Type B pancreatic cell (in vitro differentiated cells): ENCODE measurements around the gene TRAM2. TPM values are rescaled to one million over a fixed set of nuclear protein-coding genes. Genes with fewer than 3 reads are reported as not detected.

Experiments used
- DNase-seq: peaks from one replicate; pipeline ENCODE4 v3.0.0; 2021; ENCODE audit warnings: mixed read lengths; ENCODE audit not compliant: unreplicated experiment; ENCODE audit errors: extremely low spot score
- H3K27ac Mint-ChIP-seq: 2 replicates; pipeline ENCODE4 v1.8.0; 2021; ENCODE audit warnings: mild to moderate bottlenecking, mixed read lengths
- H3K27me3 Mint-ChIP-seq: 2 replicates; pipeline ENCODE4 v1.8.0; 2021; ENCODE audit warnings: mixed read lengths
- H3K36me3 Mint-ChIP-seq: 2 replicates; pipeline ENCODE4 v1.8.0; 2021; ENCODE audit warnings: mixed read lengths
- H3K4me1 Mint-ChIP-seq: one replicate; pipeline ENCODE4 v1.8.0; 2021; ENCODE audit warnings: mixed read lengths; ENCODE audit not compliant: unreplicated experiment
- H3K4me3 Mint-ChIP-seq: 2 replicates; pipeline ENCODE4 v1.8.0; 2021; ENCODE audit warnings: mild to moderate bottlenecking, mixed read lengths
- H3K9me3 Mint-ChIP-seq: 2 replicates; pipeline ENCODE4 v1.8.0; 2021; ENCODE audit warnings: mixed read lengths
- CTCF ChIP-seq: fragments of 200-600 bp; sonication (generic); conservative IDR thresholded peaks from 2 replicates; pipeline ENCODE4 v1.5.0; 2021; ENCODE audit warnings: antibody characterized with exemption, mild to moderate bottlenecking
- total RNA-seq: library from RNA; stranded (reverse); gene quantifications from 2 replicates; pipeline ENCODE4 v1.2.1, GENCODE V29; 2021; ENCODE audit warnings: low replicate concordance

The TRAM2 gene
- total RNA-seq, 1 donor from 2014 or later = 23.0 TPM

GRCh38 chr6:52533491-52533890 lies 43.4 kb downstream of the TRAM2 start:
- DNase-seq = no peak
- no peak overlapping the region for H3K4me3 Mint-ChIP-seq
- H3K9me3 Mint-ChIP-seq = no peaks in the 10 kb centered on the region

GRCh38 chr6:52532457-52532856 lies 44.4 kb downstream of the TRAM2 start:
- no peak for DNase-seq
- Mint-ChIP-seq H3K4me1 (peaks cover 5% of the 10 kb centered on the region), H3K4me3 (no peak overlapping the region), H3K9me3 (no peaks in the 10 kb centered on the region), H3K36me3 (peaks cover 17% of the 10 kb centered on the region), H3K27me3 (no peaks in the 10 kb centered on the region), H3K27ac (no peak overlapping the region)
- no peak for TF ChIP-seq CTCF

More at GRCh38 chr6:52533491-52533890, 43.4 kb downstream of the TRAM2 start:
- Mint-ChIP-seq H3K27me3 (no peaks in the 10 kb centered on the region), H3K27ac (no peak overlapping the region), H3K4me1 (peaks cover 12% of the 10 kb centered on the region), H3K36me3 (peaks cover 17% of the 10 kb centered on the region)
- no peak for TF ChIP-seq CTCF

DNA sequence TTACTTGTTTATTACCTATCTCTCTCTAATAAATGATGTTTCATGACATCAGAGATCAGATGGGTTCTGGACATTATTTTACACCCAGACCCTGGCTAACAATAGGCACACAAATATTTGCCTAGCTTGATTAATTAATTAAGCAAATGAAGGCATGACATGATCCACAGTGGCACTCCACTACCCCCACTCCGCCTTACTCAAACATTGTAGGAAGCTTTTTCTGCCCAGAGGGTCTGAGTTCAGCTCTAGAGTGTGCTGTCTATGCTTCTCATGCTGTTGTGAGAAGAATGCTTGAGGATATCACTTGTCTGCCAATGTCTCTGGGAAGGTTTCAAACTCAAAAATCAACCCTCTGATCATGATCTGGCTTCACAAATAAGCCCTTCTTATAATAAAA lies 45.0 kb downstream of the TRAM2 start:
- no peak overlapping the region for H3K27ac Mint-ChIP-seq
- DNase-seq = no peak
- TF ChIP-seq CTCF = no peak
- no peaks in the 10 kb centered on the region for H3K27me3 Mint-ChIP-seq
- no peak overlapping the region for H3K4me3 Mint-ChIP-seq
- H3K9me3 Mint-ChIP-seq = no peaks in the 10 kb centered on the region
- no peaks in the 10 kb centered on the region for H3K4me1 Mint-ChIP-seq
- H3K36me3 Mint-ChIP-seq = peaks cover 17% of the 10 kb centered on the region

DNA sequence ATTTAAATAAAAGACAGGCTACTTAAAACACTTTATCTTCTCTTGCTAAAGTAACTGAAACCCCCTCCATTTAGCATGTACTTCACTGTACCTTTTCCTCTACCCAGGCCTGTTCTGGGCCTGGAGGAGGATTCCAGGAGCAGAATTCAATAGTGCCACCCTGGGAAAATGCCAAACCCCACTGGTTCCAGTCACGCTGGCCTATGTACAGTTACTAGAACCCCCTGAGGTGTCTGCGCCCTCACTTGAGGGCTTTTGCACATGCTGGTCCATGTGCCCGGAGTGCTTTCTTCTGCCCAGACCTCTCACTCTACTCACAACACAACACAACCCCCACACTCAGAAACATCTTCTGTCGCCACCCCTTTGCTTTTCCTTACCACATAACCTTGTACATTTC lies 45.5 kb downstream of the TRAM2 start:
- Mint-ChIP-seq H3K4me3 (no peak overlapping the region), H3K27ac (no peak overlapping the region), H3K36me3 (peaks cover 17% of the 10 kb centered on the region), H3K27me3 (no peaks in the 10 kb centered on the region), H3K4me1 (no peaks in the 10 kb centered on the region), H3K9me3 (no peaks in the 10 kb centered on the region)
- DNase-seq = no peak
- no peak for TF ChIP-seq CTCF

DNA sequence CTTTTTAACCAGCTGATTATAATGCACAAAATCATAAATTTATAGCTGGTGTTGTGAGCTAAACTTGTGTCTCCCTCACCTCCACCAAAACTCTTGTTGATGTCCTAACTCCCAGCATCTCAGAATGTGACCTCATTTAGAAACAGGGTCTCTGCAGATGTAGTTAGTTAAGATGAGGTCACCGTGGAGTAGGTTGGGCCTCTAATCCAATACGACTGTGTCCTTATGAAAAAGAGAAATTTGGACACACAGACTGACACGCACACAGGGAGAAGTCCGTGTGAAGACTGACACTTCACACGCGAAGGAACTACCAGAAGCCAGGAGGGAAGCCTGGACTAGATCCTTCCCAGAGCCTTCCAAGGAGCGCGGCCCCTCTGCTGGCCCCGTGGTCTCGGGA lies 46.5 kb downstream of the TRAM2 start:
- no peaks in the 10 kb centered on the region for H3K9me3 Mint-ChIP-seq
- H3K27me3 Mint-ChIP-seq = no peaks in the 10 kb centered on the region
- DNase-seq = no peak
- H3K36me3 Mint-ChIP-seq = peaks cover 11% of the 10 kb centered on the region
- no peaks in the 10 kb centered on the region for H3K4me1 Mint-ChIP-seq
- no peak overlapping the region for H3K27ac Mint-ChIP-seq
- no peak overlapping the region for H3K4me3 Mint-ChIP-seq
- no peak for TF ChIP-seq CTCF

- no peak overlapping the region for H3K27ac Mint-ChIP-seq
- no peaks in the 10 kb centered on the region for H3K4me1 Mint-ChIP-seq
- H3K4me3 Mint-ChIP-seq = no peak overlapping the region
- no peak for DNase-seq
- H3K36me3 Mint-ChIP-seq = peaks cover 6% of the 10 kb centered on the region
- H3K9me3 Mint-ChIP-seq = no peaks in the 10 kb centered on the region
- no peaks in the 10 kb centered on the region for H3K27me3 Mint-ChIP-seq
- no peak for TF ChIP-seq CTCF
Observed at GRCh38 chr6:52529311-52529710, 47.5 kb downstream of the TRAM2 start.
